Muscle layer of duodenum (tissue), 2 donors: ENCODE results near the gene NDUFV2.

ENCODE experiments used
- H3K27ac ChIP-seq: one replicate; pipeline ENCODE4 v1.7.0; 2013; ENCODE audit warnings: mild to moderate bottlenecking, low read length
- H3K27me3 ChIP-seq: one replicate; pipeline ENCODE4 v1.7.0; 2013; ENCODE audit warnings: low read depth, mild to moderate bottlenecking, control low read depth, low read length
- H3K36me3 ChIP-seq, 2 donors: one replicate each; pipeline ENCODE4 v1.7.0; 2013; ENCODE audit warnings: low read length in 2 of 2, control low read depth in 1 of 2, mild to moderate bottlenecking in 1 of 2; ENCODE audit not compliant: insufficient read depth in 2 of 2, control insufficient read depth in 1 of 2
- H3K4me1 ChIP-seq, 2 donors: one replicate each; pipeline ENCODE4 v1.7.0; 2013; ENCODE audit warnings: low read length in 2 of 2, mild to moderate bottlenecking in 2 of 2, control low read depth in 1 of 2, moderate library complexity in 1 of 2; ENCODE audit not compliant: insufficient read depth in 2 of 2, control insufficient read depth in 1 of 2
- H3K4me3 ChIP-seq, 2 donors: one replicate each; pipeline ENCODE4 v1.7.0; 2013; ENCODE audit warnings: low read length in 2 of 2, low read depth in 1 of 2, mild to moderate bottlenecking in 1 of 2
- H3K9me3 ChIP-seq, 2 donors: one replicate each; pipeline ENCODE4 v1.7.0; 2013; ENCODE audit warnings: low read length in 2 of 2, control low read depth in 1 of 2, mild to moderate bottlenecking in 1 of 2; ENCODE audit not compliant: control insufficient read depth in 1 of 2
- donor health status: healthy.

Gene NDUFV2

DNA sequence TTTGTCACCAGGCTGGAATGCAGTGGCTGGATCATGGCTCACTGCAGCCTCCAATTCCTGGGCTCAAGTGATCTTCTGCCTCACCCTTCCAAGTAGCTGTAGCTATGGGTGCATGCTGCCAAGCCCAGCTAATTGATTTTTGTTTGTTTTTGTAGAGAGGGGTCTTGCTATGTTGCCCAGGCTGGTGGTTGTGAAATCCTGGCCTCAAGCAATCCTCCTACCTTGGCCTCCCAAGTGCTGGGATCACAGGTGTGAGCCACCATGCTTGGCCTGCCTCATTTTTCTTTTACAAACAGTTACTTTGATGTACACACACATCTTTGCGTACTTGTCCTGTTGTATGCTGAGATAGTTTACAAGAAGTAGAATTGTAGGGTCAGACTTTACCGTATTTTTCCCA lies 21.0 kb downstream of the NDUFV2 start:
- no peak overlapping the region for H3K27ac ChIP-seq
- no peak overlapping the region for H3K4me3 ChIP-seq
- peaks cover 22 to 54% of the 10 kb centered on the region in 2 donors for H3K36me3 ChIP-seq
- no peaks in the 10 kb centered on the region for H3K9me3 ChIP-seq
- no peaks in the 10 kb centered on the region for H3K27me3 ChIP-seq
- peaks cover 4 to 28% of the 10 kb centered on the region in 2 donors for H3K4me1 ChIP-seq

DNA sequence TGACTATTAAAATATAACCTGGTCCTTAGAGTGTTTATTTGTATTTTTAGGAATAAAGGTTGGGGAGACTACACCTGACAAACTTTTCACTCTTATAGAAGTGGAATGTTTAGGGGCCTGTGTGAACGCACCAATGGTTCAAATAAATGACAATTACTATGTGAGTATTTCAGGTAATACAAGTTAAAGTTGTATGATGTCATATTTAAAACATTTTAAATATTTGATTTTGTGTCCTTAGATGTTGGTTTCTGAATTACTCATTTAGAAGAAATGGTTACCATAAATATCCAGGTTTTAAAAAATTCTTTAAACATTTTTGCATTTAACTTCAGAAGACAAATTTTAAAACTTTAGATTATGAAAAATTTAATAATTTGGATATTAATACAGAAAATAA lies 22.3 kb downstream of the NDUFV2 start:
- Histone ChIP-seq H3K27ac (no peak overlapping the region), H3K4me1 (peaks cover 0 to 22% of the 10 kb centered on the region in 2 donors), H3K4me3 (no peak overlapping the region), H3K27me3 (no peaks in the 10 kb centered on the region), H3K9me3 (no peaks in the 10 kb centered on the region), H3K36me3 (peaks cover 26 to 62% of the 10 kb centered on the region in 2 donors)

DNA sequence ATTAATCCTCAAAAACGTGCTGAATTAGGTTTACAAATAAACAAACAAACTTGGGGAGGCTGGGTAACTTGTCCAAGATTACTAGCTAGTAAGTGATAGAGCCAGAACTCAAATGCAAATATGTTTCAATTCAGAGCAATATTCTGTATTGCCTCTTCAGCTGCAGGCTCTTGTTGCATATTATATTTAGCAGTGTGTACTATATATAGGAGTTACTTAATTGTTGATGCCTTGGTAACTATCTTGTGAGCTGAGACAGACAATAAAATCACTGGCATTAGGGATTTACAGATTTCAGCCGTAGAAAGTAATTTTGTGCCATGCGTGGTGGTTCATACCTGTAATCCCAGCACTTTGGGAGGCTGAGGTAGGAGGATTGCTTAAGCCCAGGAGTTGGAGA lies 23.8 kb downstream of the NDUFV2 start:
- H3K36me3 ChIP-seq = peaks cover 26 to 60% of the 10 kb centered on the region in 2 donors
- H3K4me1 ChIP-seq = peaks cover 0 to 15% of the 10 kb centered on the region in 2 donors
- H3K9me3 ChIP-seq = no peaks in the 10 kb centered on the region
- no peak overlapping the region for H3K4me3 ChIP-seq
- peak overlapping the region; percentile 20 for H3K27ac ChIP-seq
- no peaks in the 10 kb centered on the region for H3K27me3 ChIP-seq

DNA sequence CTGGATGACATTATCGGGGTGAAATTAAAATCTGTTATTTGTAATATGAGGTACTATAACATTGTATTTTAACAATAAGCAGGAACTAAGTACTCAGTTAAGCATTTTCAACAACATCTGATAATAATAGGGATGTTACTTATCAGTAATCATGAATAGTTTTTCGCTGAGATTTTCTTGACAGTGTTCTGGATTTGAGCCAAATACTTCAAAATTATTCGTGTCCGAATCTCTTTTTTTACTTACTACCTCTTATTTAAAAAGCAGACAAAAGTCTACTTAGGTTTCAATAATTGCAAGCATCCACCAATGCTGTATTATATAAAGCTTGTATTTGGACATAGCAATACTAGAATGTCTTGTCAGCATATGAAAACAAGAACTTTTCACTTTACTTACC lies 27.7 kb downstream of the NDUFV2 start:
- Histone ChIP-seq H3K36me3 (peaks cover 24 to 55% of the 10 kb centered on the region in 2 donors), H3K9me3 (no peaks in the 10 kb centered on the region), H3K27me3 (no peaks in the 10 kb centered on the region), H3K27ac (no peak overlapping the region), H3K4me3 (no peak overlapping the region), H3K4me1 (peaks cover 0 to 12% of the 10 kb centered on the region in 2 donors)

DNA sequence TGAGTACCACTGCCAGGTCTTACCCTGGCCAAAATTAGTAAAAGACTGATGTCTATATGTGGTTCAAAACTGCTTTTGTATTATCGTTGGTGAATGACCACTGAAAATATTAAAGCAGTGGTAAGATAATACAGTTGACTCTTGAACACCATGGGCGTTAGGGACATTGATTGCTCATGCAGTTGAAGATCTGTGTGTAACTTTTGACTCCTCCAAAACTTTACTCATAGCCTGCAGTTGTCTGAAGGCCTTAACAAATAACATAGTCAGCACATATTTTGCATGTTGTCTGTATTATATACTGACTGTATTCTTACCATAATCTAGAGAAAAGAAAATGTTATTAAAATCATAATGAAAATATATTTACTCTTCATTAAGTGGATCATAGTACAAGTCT lies 28.3 kb downstream of the NDUFV2 start:
- H3K36me3 ChIP-seq = peaks cover 24 to 49% of the 10 kb centered on the region in 2 donors
- no peak overlapping the region for H3K27ac ChIP-seq
- peaks cover 5 to 17% of the 10 kb centered on the region in 2 donors for H3K4me1 ChIP-seq
- H3K4me3 ChIP-seq = no peak overlapping the region
- no peaks in the 10 kb centered on the region for H3K27me3 ChIP-seq
- H3K9me3 ChIP-seq = no peaks in the 10 kb centered on the region

DNA sequence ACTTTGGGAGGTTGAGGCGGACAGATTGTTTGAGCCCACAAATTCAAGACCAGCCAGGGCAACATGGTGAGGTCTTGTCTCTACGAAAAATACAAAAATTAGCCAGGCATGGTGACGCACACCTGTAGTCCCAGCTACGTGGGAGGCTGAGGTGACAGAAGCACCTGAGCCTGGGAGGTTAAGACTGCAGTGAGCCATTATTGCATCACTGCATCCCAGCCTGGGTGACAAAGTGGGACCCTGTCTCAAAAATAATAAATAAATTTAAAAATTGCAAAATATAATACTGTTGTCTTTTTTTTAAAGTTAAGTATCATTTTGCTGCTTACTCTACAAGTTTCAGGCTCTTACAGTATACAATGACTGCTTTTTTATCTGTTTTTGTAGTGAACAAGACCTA lies 30.1 kb downstream of the NDUFV2 start:
- H3K4me3 ChIP-seq = no peak overlapping the region

DNA sequence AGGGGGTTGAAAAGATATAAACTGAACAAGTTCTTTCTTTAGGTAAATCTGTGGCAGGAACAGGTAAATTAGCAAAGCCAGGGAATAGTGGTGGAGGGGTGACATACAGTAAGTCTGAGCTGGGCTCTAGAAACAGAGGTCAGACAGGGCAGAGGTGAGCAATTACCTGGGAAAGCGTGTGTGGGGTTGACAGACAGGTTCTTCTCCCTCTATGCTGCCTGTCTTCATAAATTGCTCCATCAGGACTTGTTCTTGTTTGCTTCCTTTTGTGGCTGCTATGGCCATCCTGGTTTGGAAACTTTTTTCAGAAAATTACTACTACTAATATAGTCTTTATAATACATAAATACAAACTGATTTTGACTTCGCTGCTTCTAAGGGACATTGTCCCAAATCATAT lies 30.7 kb downstream of the NDUFV2 start:
- H3K4me3 ChIP-seq = no peak overlapping the region
- no peaks in the 10 kb centered on the region for H3K9me3 ChIP-seq
- peaks cover 23 to 28% of the 10 kb centered on the region in 2 donors for H3K36me3 ChIP-seq
- no peak overlapping the region for H3K27ac ChIP-seq
- H3K4me1 ChIP-seq = peaks cover 5 to 14% of the 10 kb centered on the region in 2 donors
- no peaks in the 10 kb centered on the region for H3K27me3 ChIP-seq

More for the DNA sequence above, 30.1 kb downstream of the NDUFV2 start:
- Histone ChIP-seq H3K36me3 (peaks cover 23 to 34% of the 10 kb centered on the region in 2 donors), H3K27me3 (no peaks in the 10 kb centered on the region), H3K27ac (no peak overlapping the region), H3K4me1 (peaks cover 5 to 14% of the 10 kb centered on the region in 2 donors), H3K9me3 (no peaks in the 10 kb centered on the region)

DNA sequence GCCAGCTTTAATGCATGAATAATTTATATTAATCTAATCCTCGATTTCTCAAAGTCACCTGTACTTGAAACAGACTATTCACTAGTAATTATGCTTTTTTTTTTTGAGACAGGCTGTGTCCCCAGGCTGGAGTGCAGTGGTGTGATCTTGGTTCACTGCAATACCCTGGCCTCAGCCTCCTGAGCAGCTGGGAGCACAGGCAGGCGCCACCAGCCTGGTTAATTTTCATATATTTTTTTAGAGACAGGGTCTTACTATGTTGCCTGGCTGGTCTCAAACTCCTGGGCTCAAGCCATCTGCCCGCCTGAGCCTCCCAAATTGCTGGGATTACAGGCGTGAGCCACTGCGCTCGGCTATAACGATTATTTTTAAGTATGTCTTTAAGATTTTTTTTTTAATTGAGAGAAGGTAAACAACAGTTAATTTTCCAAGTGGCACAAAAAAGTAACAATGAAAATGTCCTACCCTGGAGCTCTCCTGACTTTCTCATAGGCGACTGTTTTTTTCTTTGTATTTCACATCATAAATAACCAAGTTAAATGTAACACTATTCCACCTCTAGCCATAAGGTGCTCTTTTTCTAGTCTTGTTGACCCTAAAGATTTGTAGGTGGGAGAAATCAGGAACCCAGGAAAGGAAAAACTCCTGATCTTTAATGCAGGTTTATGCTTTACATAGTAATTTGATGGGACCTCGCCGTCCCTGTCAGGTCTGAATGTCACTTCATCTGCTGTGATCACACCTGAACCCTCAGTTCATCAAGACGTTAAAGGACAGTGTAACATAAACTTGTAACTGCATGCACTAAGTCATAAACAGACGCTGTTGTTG lies 32.8 kb downstream of the NDUFV2 start:
- H3K27ac ChIP-seq = peak overlapping the region; percentile 89
- H3K36me3 ChIP-seq = peaks cover 14 to 20% of the 10 kb centered on the region in 2 donors
- no peaks in the 10 kb centered on the region for H3K9me3 ChIP-seq
- H3K4me1 ChIP-seq = peaks cover 13 to 24% of the 10 kb centered on the region in 2 donors
- H3K4me3 ChIP-seq = peak overlapping the region; percentile 78 to 93
- H3K27me3 ChIP-seq = no peaks in the 10 kb centered on the region

DNA sequence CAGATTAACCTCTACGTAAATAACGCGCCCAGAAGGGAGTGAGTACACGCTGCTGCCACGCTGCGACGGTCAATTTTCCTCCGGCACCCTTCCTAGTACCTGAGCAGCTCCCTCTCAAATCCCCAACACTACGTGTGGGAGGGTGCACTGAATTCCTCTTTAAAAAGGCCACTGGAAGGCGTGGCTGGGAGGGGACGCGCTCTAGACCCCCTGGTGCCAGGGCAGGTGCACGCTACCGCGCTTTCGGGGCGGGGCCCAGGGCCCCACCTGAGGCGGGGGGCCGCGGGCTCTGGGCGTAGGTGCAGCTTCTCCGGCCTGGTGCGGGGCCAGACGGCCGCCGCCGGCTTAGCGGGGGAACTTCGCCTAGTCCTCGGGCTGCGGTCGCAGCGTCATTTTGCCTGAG lies 33.4 kb downstream of the NDUFV2 start:
- H3K9me3 ChIP-seq = no peaks in the 10 kb centered on the region
- peak overlapping the region; percentile 89 for H3K27ac ChIP-seq
- H3K27me3 ChIP-seq = no peaks in the 10 kb centered on the region
- peaks cover 11 to 20% of the 10 kb centered on the region in 2 donors for H3K36me3 ChIP-seq
- peaks cover 17 to 28% of the 10 kb centered on the region in 2 donors for H3K4me1 ChIP-seq
- peak overlapping the region; percentile 78 to 93 for H3K4me3 ChIP-seq

DNA sequence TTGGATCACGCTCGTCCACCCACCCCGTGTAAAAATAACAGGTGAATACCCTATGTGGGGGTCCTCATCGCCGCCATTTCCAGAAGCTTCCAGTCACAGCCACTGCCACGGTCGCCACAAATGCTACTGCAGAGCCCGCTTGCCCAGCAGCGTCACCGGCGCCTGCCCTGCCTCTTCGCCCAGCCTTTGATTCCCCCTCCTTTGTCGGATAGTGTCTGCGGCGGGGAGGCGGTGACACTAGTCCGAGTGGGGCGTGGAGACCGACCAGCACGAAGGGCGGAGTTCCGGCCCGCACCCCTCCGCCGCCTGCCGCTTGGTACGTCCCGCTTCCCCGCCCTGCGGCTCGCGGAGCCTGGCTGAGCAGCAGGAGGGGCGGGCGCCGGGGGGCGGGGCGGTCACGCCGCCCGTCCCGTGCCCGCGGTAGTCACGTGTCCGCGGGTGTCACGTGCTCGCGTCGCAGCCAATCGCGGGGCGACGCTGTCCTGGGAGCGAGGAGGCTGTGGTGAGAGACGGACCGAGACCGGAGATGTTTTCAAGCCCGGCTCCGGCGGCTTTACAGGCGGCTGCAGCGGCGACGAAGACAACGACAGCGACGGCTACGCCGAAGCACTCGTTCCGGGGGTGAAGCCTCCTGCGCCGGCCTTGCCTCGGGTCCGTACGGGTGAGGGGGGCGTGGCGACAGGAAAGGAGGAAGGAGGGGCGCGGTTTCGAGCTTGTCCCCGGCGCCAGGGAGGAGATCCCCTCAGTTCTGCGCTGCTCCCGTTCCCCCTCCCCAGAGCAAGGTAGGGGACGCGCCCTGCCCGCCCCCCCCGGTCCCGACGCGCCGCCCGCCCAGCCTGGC lies 34.0 kb downstream of the NDUFV2 start, which contains the start of gene ANKRD12:
TSS of gene ANKRD12 (plus strand) at position 467 of the 841 bp plus-strand sequence. CDS start 45,652 bp downstream, outside the sequence.
- peaks cover 23 to 32% of the 10 kb centered on the region in 2 donors for H3K4me1 ChIP-seq
- H3K4me3 ChIP-seq = peak within 1 kb of the TSS; percentile 93 to 100
- H3K27me3 ChIP-seq = no peaks in the 10 kb centered on the region

More for the DNA sequence above, 34.0 kb downstream of the NDUFV2 start, which contains the start of gene ANKRD12:
- Histone ChIP-seq H3K27ac (peak within 1 kb of the TSS; percentile 99), H3K36me3 (peaks cover 9 to 17% of the 10 kb centered on the region in 2 donors), H3K9me3 (no peaks in the 10 kb centered on the region)
